Trophoblast cell (in vitro differentiated cells and primary cell): ENCODE measurements around the gene DTWD2.

Source experiments
- DNase-seq, 2 donors: peaks; one replicate each; pipeline ENCODE4 v3.0.0-alpha.2; 2016
- H2AFZ ChIP-seq: 2 replicates; pipeline ENCODE4 v1.6.1; 2013; ENCODE audit warnings: low read length, moderate library complexity, mild to moderate bottlenecking; ENCODE audit not compliant: insufficient read depth, poor library complexity
- H2AK5ac ChIP-seq: 2 replicates; pipeline ENCODE4 v1.6.1; 2013; ENCODE audit warnings: mild to moderate bottlenecking, low read length
- H2BK120ac ChIP-seq: 2 replicates; pipeline ENCODE4 v1.6.1; 2013; ENCODE audit warnings: low read length, mild to moderate bottlenecking, moderate library complexity; ENCODE audit not compliant: insufficient read depth, poor library complexity
- H2BK12ac ChIP-seq: 2 replicates; pipeline ENCODE4 v1.6.1; 2013; ENCODE audit warnings: mild to moderate bottlenecking, low read length, moderate library complexity
- H2BK5ac ChIP-seq: 2 replicates; pipeline ENCODE4 v1.6.1; 2013; ENCODE audit warnings: low read length, low read depth, moderate library complexity, mild to moderate bottlenecking; ENCODE audit not compliant: poor library complexity
- H3K14ac ChIP-seq: 2 replicates; pipeline ENCODE4 v1.6.1; 2013; ENCODE audit warnings: mild to moderate bottlenecking, low read length
- H3K18ac ChIP-seq: 2 replicates; pipeline ENCODE4 v1.6.1; 2013; ENCODE audit warnings: mild to moderate bottlenecking, low read length
- H3K23ac ChIP-seq: 2 replicates; pipeline ENCODE4 v1.6.1; 2013; ENCODE audit warnings: low read length
- H3K27ac ChIP-seq: 2 replicates; pipeline ENCODE4 v1.5.1; 2013; ENCODE audit warnings: low read depth, mild to moderate bottlenecking, inconsistent platforms, low read length, moderate library complexity
- H3K27me3 ChIP-seq: 2 replicates; pipeline ENCODE4 v1.6.1; 2013; ENCODE audit warnings: inconsistent platforms, mild to moderate bottlenecking, low read length, moderate library complexity; ENCODE audit not compliant: insufficient read depth
- H3K36me3 ChIP-seq, 2 experiments: 1 replicate in 1 of 2; 2 replicates in 1 of 2; pipeline ENCODE4 v1.6.1; 2013; ENCODE audit warnings: low read length in 2 of 2, mild to moderate bottlenecking in 2 of 2, moderate library complexity in 1 of 2; ENCODE audit not compliant: insufficient read depth in 2 of 2, control insufficient read depth in 1 of 2
- H3K4ac ChIP-seq: 2 replicates; pipeline ENCODE4 v1.6.1; 2013; ENCODE audit warnings: low read depth, mild to moderate bottlenecking, low read length, moderate library complexity
- H3K4me1 ChIP-seq, 2 experiments: 1 replicate in 1 of 2; 2 replicates in 1 of 2; pipeline ENCODE4 v1.6.1; 2013; ENCODE audit warnings: low read length in 2 of 2, mild to moderate bottlenecking in 2 of 2, moderate library complexity in 1 of 2; ENCODE audit not compliant: insufficient read depth in 2 of 2, control insufficient read depth in 1 of 2
- H3K4me2 ChIP-seq: 2 replicates; pipeline ENCODE4 v1.6.1; 2013; ENCODE audit warnings: inconsistent platforms, mild to moderate bottlenecking, low read length, moderate library complexity
- H3K4me3 ChIP-seq: 2 replicates; pipeline ENCODE4 v1.5.1; 2013; ENCODE audit warnings: mild to moderate bottlenecking, low read depth, low read length, inconsistent platforms
- H3K79me1 ChIP-seq: one replicate; pipeline ENCODE4 v1.6.1; 2013; ENCODE audit warnings: low read length
- H3K79me2 ChIP-seq: 2 replicates; pipeline ENCODE4 v1.6.1; 2013; ENCODE audit warnings: low read length, mild to moderate bottlenecking; ENCODE audit not compliant: control insufficient read depth, insufficient read depth, poor library complexity
- H3K9ac ChIP-seq: 2 replicates; pipeline ENCODE4 v1.6.1; 2013; ENCODE audit warnings: mild to moderate bottlenecking, low read length
- H3K9me3 ChIP-seq: 2 replicates; pipeline ENCODE4 v1.6.1; 2013; ENCODE audit warnings: low read depth, mild to moderate bottlenecking, control low read depth, inconsistent platforms, low read length; ENCODE audit not compliant: insufficient read depth
- H4K12ac ChIP-seq: 2 replicates; pipeline ENCODE4 v1.6.1; 2013; ENCODE audit warnings: low read depth, mild to moderate bottlenecking, low read length, moderate library complexity
- H4K8ac ChIP-seq: 2 replicates; pipeline ENCODE4 v1.6.1; 2013; ENCODE audit warnings: low read depth, mild to moderate bottlenecking, low read length, moderate library complexity
- H4K91ac ChIP-seq: one replicate; pipeline ENCODE4 v1.6.1; 2013; ENCODE audit warnings: low read depth, mild to moderate bottlenecking, low read length, moderate library complexity
- WGBS: extraction: QIAGEN DNeasy Blood & Tissue Kit; methylation state at CpG from one replicate; pipeline ENCODE4 v1.1.7; 2013; ENCODE audit warnings: missing lambda C conversion rate; ENCODE audit not compliant: insufficient read length, insufficient coverage; ENCODE audit errors: extremely low coverage; 5-methylcytosine and 5-hydroxymethylcytosine counted together

DTWD2 gene

GRCh38 chr5:118793091-118793490, 195.3 kb downstream of the DTWD2 start:
- Histone ChIP-seq H3K4me2 (no peak overlapping the region), H2BK12ac (no peak overlapping the region), H3K23ac (no peak overlapping the region), H3K79me2 (no peaks in the 10 kb centered on the region), H2BK120ac (no peak overlapping the region), H3K4ac (no peak overlapping the region), H3K79me1 (no peaks in the 10 kb centered on the region), H3K9me3 (no peaks in the 10 kb centered on the region), H4K91ac (no peak overlapping the region), H4K12ac (no peak overlapping the region), H3K27ac (no peak overlapping the region), H2AK5ac (no peak overlapping the region), H2BK5ac (no peak overlapping the region), H3K14ac (no peak overlapping the region), H3K27me3 (no peaks in the 10 kb centered on the region), H3K4me3 (no peak overlapping the region), H3K4me1 (peaks cover 0 to 2% of the 10 kb centered on the region in 2 experiments), H4K8ac (no peak overlapping the region), H3K18ac (no peak overlapping the region), H2AFZ (no peak overlapping the region), H3K9ac (no peak overlapping the region), H3K36me3 (no peaks in the 10 kb centered on the region)
- DNase-seq: no peak
- no CpG with 5 or more reads among the region's 3 CpGs for WGBS

- H3K9me3 ChIP-seq: no peaks in the 10 kb centered on the region
Observed at GRCh38 chr5:118791926-118792734, 196.2 kb downstream of the DTWD2 start.

GRCh38 chr5:118789366-118789765, 199.0 kb downstream of the DTWD2 start:
- no peak overlapping the region for H3K4me2 ChIP-seq
- H3K4ac ChIP-seq: no peak overlapping the region
- H2BK5ac ChIP-seq: no peak overlapping the region
- no peaks in the 10 kb centered on the region for H3K27me3 ChIP-seq
- no peak overlapping the region for H3K23ac ChIP-seq
- no peaks in the 10 kb centered on the region for H3K36me3 ChIP-seq
- H3K4me1 ChIP-seq: no peaks in the 10 kb centered on the region
- H3K4me3 ChIP-seq: no peak overlapping the region
- H3K27ac ChIP-seq: no peak overlapping the region
- no peaks in the 10 kb centered on the region for H3K79me1 ChIP-seq
- H3K9me3 ChIP-seq: no peaks in the 10 kb centered on the region
- no peaks in the 10 kb centered on the region for H3K79me2 ChIP-seq
- no peak overlapping the region for H3K18ac ChIP-seq
- H2BK120ac ChIP-seq: no peak overlapping the region
- H2AK5ac ChIP-seq: no peak overlapping the region
- no peak overlapping the region for H4K12ac ChIP-seq
- H4K8ac ChIP-seq: no peak overlapping the region
- no peak for DNase-seq
- no peak overlapping the region for H2BK12ac ChIP-seq
- H4K91ac ChIP-seq: no peak overlapping the region
- no peak overlapping the region for H3K14ac ChIP-seq
- no peak overlapping the region for H3K9ac ChIP-seq
- H2AFZ ChIP-seq: no peak overlapping the region

More at GRCh38 chr5:118791926-118792734, 196.2 kb downstream of the DTWD2 start:
- no peaks in the 10 kb centered on the region for H3K36me3 ChIP-seq
- H3K79me2 ChIP-seq: no peaks in the 10 kb centered on the region
- H3K4ac ChIP-seq: no peak overlapping the region
- H3K9ac ChIP-seq: no peak overlapping the region
- H4K8ac ChIP-seq: no peak overlapping the region
- no peak overlapping the region for H4K91ac ChIP-seq
- H3K27ac ChIP-seq: no peak overlapping the region
- H2AK5ac ChIP-seq: no peak overlapping the region
- H2AFZ ChIP-seq: no peak overlapping the region
- no peak overlapping the region for H3K23ac ChIP-seq
- H2BK5ac ChIP-seq: no peak overlapping the region
- WGBS: no CpG with 5 or more reads among the region's 7 CpGs
- DNase-seq: peak in 1 of 2 donors; percentile 74
- H2BK12ac ChIP-seq: no peak overlapping the region
- H3K18ac ChIP-seq: no peak overlapping the region
- no peak overlapping the region for H3K14ac ChIP-seq
- no peak overlapping the region for H3K4me3 ChIP-seq
- H3K4me1 ChIP-seq: peaks cover 0 to 2% of the 10 kb centered on the region in 2 experiments
- no peak overlapping the region for H3K4me2 ChIP-seq
- no peaks in the 10 kb centered on the region for H3K27me3 ChIP-seq
- H2BK120ac ChIP-seq: no peak overlapping the region
- no peak overlapping the region for H4K12ac ChIP-seq
- H3K79me1 ChIP-seq: no peaks in the 10 kb centered on the region

- no peak overlapping the region for H3K27ac ChIP-seq
- H2BK5ac ChIP-seq: no peak overlapping the region
- no peak overlapping the region for H3K18ac ChIP-seq
- H2AFZ ChIP-seq: no peak overlapping the region
- no peak overlapping the region for H4K12ac ChIP-seq
- no peaks in the 10 kb centered on the region for H3K9me3 ChIP-seq
- H3K9ac ChIP-seq: no peak overlapping the region
- no peak overlapping the region for H2AK5ac ChIP-seq
- no peak overlapping the region for H2BK12ac ChIP-seq
- H3K4me1 ChIP-seq: no peaks in the 10 kb centered on the region
- no peaks in the 10 kb centered on the region for H3K36me3 ChIP-seq
- no peak overlapping the region for H3K4ac ChIP-seq
- H2BK120ac ChIP-seq: no peak overlapping the region
- no peak overlapping the region for H4K8ac ChIP-seq
- no peaks in the 10 kb centered on the region for H3K79me2 ChIP-seq
- peak; percentile 58 to 94 for DNase-seq
- no CpG with 5 or more reads among the region's 2 CpGs for WGBS
- no peak overlapping the region for H3K23ac ChIP-seq
- H4K91ac ChIP-seq: no peak overlapping the region
- no peaks in the 10 kb centered on the region for H3K79me1 ChIP-seq
- no peak overlapping the region for H3K4me2 ChIP-seq
- no peak overlapping the region for H3K4me3 ChIP-seq
- H3K14ac ChIP-seq: no peak overlapping the region
- H3K27me3 ChIP-seq: no peaks in the 10 kb centered on the region
Observed at GRCh38 chr5:118788351-118788750, 200.0 kb downstream of the DTWD2 start.
